Adipose tissue (tissue), 3 donors: ENCODE measurements around the gene PLCB4. TPM values are rescaled to one million over a fixed set of nuclear protein-coding genes. Genes with fewer than 3 reads are reported as not detected.

Source experiments
- H3K27ac ChIP-seq: one replicate; pipeline ENCODE4 v1.5.1; 2013; ENCODE audit warnings: low read depth, low read length
- WGBS, 3 donors: extraction: QIAGEN DNeasy Blood & Tissue Kit; methylation state at CpG; one replicate each; pipeline ENCODE4 v1.1.7; 2013; 5-methylcytosine and 5-hydroxymethylcytosine counted together
- polyA plus RNA-seq, 3 donors: library from polyadenylated mRNA; stranded (reverse); fragments of 200-250 nt; gene quantifications; one replicate each; pipeline ENCODE4 v1.2.3, GENCODE V29; 2013
- donor health status: healthy with polysubstance abuse.
- donor health status: Bipolar disorder and iron deficiency.
- donor health status: healthy.

The PLCB4 gene
- polyA plus RNA-seq, 3 donors, result 1.5 to 11.4 (median 5.7) TPM

DNA sequence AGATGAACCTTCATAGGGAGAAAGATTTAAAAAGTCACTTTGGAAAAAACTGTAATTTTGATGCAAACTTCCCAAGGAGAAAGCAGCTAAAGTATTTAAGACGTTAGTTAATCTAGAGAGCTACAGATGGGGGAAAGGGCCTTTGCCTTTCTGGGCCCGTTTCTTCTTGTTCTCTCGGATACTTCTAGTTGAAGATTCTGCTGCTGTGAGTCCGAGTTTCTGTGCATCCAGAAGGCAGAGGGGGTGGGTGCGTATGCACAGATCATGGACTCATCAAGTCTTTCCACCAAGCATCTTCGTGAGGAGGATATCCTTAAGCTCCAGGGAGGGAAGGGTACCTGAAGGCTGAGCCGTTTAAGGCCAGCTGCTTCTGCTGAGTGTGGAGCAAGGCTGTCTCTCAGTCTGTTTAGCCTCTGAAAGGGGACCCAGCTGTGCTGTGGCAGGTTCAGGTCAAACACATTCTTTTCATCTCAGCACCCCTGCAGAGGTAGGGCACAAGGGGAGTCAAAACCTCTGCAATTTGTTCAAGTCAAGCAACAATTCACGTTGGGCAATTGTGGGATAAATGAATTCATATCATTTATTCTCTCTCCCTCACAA is 449.8 kb downstream of the PLCB4 start:
- WGBS, 3 donors, result 38 to 40% (median 39%) methylated on average over 8 of the region's 8 CpGs
- H3K27ac ChIP-seq, result no peak overlapping the region

DNA sequence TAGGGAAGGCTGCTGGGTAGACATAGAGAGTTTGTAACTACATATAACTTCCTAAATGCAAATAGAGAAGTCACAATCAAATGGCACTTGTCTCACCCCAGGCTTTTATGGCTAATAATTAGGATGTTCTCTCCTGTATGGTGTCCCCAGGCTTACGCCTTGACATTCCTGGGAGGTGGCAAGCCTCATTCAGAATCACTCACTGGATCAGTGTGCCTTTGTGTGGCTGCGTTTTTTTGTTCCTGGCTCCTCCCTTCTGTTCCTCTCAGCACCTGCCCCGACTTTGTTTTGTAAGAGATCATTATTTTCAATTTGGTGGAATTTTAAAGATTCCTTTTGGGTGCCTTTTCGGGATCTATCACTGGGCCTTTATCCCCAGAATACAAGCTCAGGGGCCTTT is 451.2 kb downstream of the PLCB4 start:
- 69 to 76% (median 73%) methylated on average over 4 of the region's 4 CpGs for WGBS, 3 donors
- H3K27ac ChIP-seq, result no peak overlapping the region

DNA sequence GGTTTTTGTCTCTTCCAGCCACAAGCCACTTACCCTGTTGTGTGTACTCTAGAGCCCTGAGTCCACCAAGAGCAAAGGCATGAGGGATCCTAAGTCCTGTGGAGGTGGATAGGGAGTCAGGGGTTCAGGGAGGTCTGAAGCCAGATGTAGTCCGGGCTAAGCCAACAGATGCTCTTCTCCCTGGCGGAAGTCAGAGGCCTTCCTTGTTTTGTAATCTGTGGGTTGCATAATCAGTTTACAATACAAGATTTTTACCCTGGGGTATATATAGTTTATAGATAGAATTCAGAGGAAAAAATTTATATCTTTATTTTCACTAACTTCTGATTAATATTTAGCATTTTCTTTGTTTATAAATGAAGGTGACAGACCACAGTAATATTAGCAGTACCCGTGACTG is 454.7 kb downstream of the PLCB4 start:
- WGBS, 3 donors, result 57 to 71% (median 68%) methylated on average over 3 of the region's 3 CpGs
- H3K27ac ChIP-seq, result no peak overlapping the region
